T1000 (cell line): ENCODE measurements around the gene SPIRE2.
A peak's percentile ranks its signal among the peaks of the same experiment; 100 is the strongest.
"Not testable (repeated sequence)": the region's sequence is repeated elsewhere in the genome, so short reads cannot be mapped to it uniquely, and the experiment has no call there.

Experiments
- DNase-seq: peaks from one replicate; lab custom pipeline; 2025; ENCODE audit warnings: mixed read lengths; lab: John Stamatoyannopoulos, UW

Gene SPIRE2

DNA sequence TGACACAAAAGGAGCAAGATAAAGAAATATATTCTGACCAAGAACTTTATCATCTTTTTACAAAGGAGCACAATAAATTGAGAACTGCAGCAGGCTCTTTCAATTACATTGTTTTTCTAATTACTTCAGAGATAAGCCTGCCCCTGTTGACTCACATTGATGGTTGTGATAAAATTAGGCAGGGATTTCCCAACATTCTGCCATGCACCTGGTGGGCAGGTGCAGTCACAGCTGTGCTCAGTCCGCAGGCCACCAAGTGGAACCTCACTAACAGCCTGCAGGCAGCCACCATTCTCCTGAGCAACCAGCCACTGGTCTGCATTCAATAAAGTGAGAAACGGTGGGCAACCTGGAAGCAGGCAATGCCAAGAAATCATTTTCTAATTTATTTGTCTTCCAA is 17.0 kb upstream of the SPIRE2 start:
- no peak for DNase-seq

DNA sequence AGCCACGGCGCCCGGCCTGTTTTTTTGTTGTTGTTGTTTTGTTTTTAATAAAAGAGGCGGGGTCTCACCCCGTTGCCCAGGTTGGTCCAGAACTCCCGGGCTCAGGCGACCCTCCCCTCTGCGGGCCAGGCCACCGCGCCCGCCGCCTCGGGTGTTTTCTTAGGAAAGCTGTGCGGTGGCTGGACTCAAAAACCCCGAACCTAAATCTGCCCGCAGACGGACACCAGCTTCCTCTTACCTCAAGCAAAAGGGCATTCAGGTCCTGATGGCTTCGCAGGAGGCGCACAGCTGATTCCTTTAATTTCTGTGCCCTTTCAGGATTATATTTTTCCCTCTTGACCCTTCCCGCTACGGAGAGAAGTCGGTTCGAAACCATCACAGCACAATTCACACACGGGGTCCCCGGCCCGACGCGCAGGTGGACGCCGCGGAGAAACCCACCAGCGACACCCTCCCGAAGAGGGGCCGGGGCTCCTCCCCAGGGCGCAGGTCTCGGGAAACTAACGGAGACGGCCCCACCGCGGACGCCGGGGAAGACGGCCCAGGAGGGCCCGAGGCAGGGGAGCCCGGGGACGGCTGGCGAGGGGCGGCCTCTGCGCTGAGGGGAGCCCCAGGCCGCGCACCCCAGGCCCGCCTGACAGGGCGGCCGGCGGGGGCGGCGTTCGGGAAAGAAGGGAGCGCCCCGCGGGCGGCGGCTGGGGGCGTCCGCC is 12.5 kb upstream of the SPIRE2 start:
- no peak for DNase-seq

- DNase-seq, result not testable (repeated sequence)
Observed at GRCh38 chr16:89818851-89819403, 9.3 kb upstream of the SPIRE2 start.

GRCh38 chr16:89819448-89819847 is 8.8 kb upstream of the SPIRE2 start:
- not testable (repeated sequence) for DNase-seq

GRCh38 chr16:89821438-89822187 is 6.7 kb upstream of the SPIRE2 start:
- no peak for DNase-seq

- DNase-seq, result no peak
Observed at GRCh38 chr16:89822188-89823086, 5.8 kb upstream of the SPIRE2 start.

DNA sequence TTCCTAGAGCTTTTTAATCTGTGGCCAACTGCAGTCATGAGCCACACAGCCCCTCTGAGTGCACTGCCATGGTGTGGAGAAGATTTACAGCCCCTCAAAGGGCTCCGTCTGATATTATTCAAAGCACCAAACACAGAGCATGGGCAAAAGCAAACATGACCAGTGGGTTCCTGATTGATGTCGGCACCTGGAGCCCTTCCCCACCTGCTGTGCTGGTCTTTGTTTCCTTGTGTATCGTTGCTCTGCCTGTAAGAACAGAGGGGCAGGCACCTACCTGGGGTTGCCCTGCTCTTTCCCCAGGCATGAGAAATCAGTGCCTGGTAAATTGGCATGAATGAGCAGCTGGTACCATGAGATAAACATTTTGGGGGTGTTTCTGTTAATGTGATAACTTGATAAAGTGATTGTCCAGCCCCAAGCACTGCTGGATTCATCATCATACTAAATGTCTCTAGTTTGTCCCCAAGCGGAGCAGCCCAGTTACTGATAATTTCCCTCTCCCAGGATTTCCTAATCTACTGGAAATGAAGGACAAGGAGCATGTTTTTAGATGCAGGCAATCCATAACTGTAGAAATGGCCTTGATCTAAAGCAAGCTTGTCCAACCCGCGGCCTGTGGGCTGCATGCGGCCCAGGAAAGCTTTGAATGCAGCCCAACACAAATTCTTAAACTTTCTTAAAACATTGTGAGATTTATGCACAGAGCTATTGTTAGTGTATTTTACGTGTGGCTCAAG is 5.0 kb upstream of the SPIRE2 start:
- DNase-seq, result no peak

DNA sequence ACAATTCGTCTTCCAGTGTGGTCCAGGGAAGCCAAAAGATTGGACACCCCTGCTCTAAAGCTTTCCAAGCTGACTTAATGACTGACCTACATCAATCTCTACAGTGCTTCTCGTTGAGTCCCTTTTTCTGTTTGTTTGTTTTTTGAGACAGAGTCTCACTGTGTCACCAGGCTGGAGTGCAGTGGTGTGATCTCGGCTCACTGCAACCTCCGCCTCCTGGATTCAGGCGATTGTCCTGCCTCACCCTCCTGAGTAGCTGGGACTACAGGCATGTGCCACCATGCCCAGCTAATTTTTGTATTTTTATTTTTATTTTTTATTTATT is 4.5 kb upstream of the SPIRE2 start:
- DNase-seq, result not testable (repeated sequence)

GRCh38 chr16:89826531-89827382 is 1.5 kb upstream of the SPIRE2 start:
- no peak for DNase-seq

GRCh38 chr16:89827383-89828198 is 684 bp upstream of the SPIRE2 start:
- DNase-seq, result peak; percentile 43

- no peak for DNase-seq
Observed at GRCh38 chr16:89828870-89829629, 775 bp downstream of the SPIRE2 start.

DNA sequence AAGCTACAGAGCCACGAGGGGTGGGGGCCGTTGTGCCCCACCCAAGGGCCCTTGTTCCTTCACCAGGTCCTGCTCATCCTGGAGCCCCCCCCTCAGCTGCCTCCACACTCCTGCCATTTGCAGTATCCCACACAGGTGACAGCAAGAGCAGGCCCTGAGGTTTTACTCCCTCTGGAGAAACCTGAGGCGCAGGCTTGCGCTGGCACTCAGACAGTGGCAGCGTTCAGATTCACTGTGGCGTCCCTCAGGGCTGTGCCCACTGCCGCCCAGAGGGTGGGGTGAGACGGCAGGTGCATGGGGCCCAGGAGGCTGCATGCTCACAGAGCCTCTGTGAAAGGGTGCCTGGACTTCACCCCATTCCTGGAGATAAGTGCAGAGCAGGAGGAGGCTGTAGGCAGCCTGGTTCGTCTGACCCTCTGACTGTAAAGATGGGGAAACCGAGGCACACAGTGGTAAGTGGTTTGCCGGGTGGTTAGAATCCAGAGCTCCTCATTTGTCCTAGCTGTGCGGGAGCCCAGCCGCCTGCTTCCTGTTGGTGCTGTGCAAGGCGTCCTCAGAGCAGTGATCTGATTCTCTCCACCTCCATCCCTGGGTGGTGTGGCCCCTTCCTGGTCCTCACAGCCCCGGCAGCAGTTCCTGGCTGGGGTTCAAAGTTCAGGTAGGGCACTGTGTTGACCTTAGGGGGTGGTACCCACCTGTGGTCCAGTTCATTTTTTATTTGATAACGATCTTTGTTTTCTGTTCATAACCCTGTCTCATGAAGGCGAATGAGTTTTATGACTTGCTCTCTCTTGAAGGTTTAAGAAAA is 1.6 kb downstream of the SPIRE2 start:
- DNase-seq, result no peak

GRCh38 chr16:89831810-89832328 is 3.6 kb downstream of the SPIRE2 start:
- no peak for DNase-seq

DNA sequence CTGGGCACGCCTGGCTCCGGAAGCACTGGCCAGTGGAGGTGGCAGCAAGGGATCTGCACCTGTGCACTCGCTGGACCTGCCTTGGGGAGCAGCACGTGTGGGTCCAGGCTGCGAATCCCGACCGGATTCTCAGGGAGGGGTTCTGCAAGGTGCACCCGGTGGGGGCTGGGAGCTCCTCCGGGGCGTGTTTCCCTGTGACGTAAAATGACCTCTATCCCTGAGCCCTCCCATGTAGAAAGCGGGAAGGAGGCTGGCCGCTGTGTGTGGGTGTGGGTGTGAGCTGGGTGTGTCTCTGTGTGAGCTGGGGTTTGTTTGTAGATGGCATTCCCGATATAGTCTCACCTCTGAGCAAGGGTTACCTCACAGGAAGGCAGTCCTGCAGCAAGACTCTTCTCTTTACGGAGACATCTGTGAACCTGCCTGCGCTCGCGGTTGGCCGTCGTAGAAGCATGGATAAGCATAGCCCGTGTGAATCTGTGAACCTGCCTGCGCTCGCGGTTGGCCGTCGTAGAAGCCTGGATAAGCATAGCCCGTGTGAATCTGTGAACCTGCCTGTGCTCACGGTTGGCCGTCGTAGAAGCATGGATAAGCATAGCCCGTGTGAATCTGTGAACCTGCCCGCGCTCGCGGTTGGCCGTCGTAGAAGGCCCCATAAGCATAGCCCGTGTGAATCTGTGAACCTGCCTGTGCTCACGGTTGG is 5.5 kb downstream of the SPIRE2 start:
- not testable (repeated sequence) for DNase-seq

GRCh38 chr16:89834813-89835363 is 6.6 kb downstream of the SPIRE2 start:
- DNase-seq, result not testable (repeated sequence)

- DNase-seq, result not testable (repeated sequence)
Observed at GRCh38 chr16:89836484-89836883, 8.2 kb downstream of the SPIRE2 start.

- DNase-seq, result no peak
Observed at GRCh38 chr16:89837014-89837546, 8.8 kb downstream of the SPIRE2 start.
